Activated T-helper 2 cell treated with anti-CD3 and anti-CD28 coated beads, Interferon-gamma antibody, Interleukin-2, Interleukin-4, amounts not matched to agents 10 μg/mL and 5 μg/mL and 100 μg/mL, durations not matched to agents 14 hours and 24 hours and 36 hours (primary cell): Measurements from ENCODE around the gene ADGRB2. TPM values are rescaled to one million over a fixed set of nuclear protein-coding genes. Genes with fewer than 3 reads are reported as not detected.

Experiments used
- DNase-seq: peaks from one replicate; pipeline ENCODE4 v3.0.0; 2021; ENCODE audit warnings: low spot score
- H3K27ac Mint-ChIP-seq: one replicate; pipeline ENCODE4 v1.8.0; 2021; ENCODE audit warnings: mixed read lengths
- H3K27me3 Mint-ChIP-seq: one replicate; pipeline ENCODE4 v1.8.0; 2021; ENCODE audit warnings: low read depth, mixed read lengths
- H3K36me3 Mint-ChIP-seq: one replicate; pipeline ENCODE4 v1.8.0; 2021; ENCODE audit warnings: low read depth, mixed read lengths
- H3K4me1 Mint-ChIP-seq: one replicate; pipeline ENCODE4 v1.8.0; 2021; ENCODE audit warnings: low read depth, mixed read lengths
- H3K4me3 Mint-ChIP-seq: one replicate; pipeline ENCODE4 v1.8.0; 2021; ENCODE audit warnings: low read depth, mild to moderate bottlenecking, moderate library complexity, mixed read lengths
- H3K9me3 Mint-ChIP-seq: one replicate; pipeline ENCODE4 v1.8.0; 2021; ENCODE audit warnings: mixed read lengths
- intact Hi-C: fragments of 100-400 bp; cut with micrococcal nuclease; formaldehyde crosslinking; loops from one replicate; pipeline ENCODE4 v1.15.1; 2023
- total RNA-seq: library from RNA; stranded (reverse); gene quantifications from 2 replicates; pipeline ENCODE4 v1.2.3, GENCODE V29; 2022

Gene ADGRB2
- total RNA-seq, 1 donor from 2014 or later, result 5.4 TPM

- intact Hi-C loops, result loop anchor here (5.0 kb wide), 1 partner anchor 223 kb away; no protein-coding TSS in a partner anchor
- Mint-ChIP-seq H3K4me3 (no peak overlapping the region), H3K27me3 (peaks cover 3% of the 10 kb centered on the region), H3K27ac (no peak overlapping the region), H3K36me3 (no peaks in the 10 kb centered on the region), H3K4me1 (peaks cover 16% of the 10 kb centered on the region), H3K9me3 (no peaks in the 10 kb centered on the region)
- DNase-seq, result no peak
These were observed 21.1 kb upstream of the ADGRB2 start for GRCh38 chr1:31785020-31785946.

- DNase-seq, result no peak
- H3K9me3 Mint-ChIP-seq, result no peaks in the 10 kb centered on the region
- no peaks in the 10 kb centered on the region for H3K36me3 Mint-ChIP-seq
- peaks cover 19% of the 10 kb centered on the region for H3K4me1 Mint-ChIP-seq
- no peak overlapping the region for H3K27ac Mint-ChIP-seq
- no peak overlapping the region for H3K4me3 Mint-ChIP-seq
- no peaks in the 10 kb centered on the region for H3K27me3 Mint-ChIP-seq
- intact Hi-C loops, result loop anchor here (5.0 kb wide), 1 partner anchor 222 kb away; no protein-coding TSS in a partner anchor
These were observed 20.3 kb upstream of the ADGRB2 start for GRCh38 chr1:31784356-31785019.

- Mint-ChIP-seq H3K27ac (no peak overlapping the region), H3K27me3 (no peaks in the 10 kb centered on the region), H3K4me1 (peaks cover 19% of the 10 kb centered on the region), H3K4me3 (no peak overlapping the region), H3K9me3 (no peaks in the 10 kb centered on the region), H3K36me3 (no peaks in the 10 kb centered on the region)
- intact Hi-C loops, result no loop called here
- no peak for DNase-seq
These were observed 19.7 kb upstream of the ADGRB2 start for GRCh38 chr1:31783846-31784245.

- Mint-ChIP-seq H3K27ac (no peak overlapping the region), H3K36me3 (no peaks in the 10 kb centered on the region), H3K27me3 (no peaks in the 10 kb centered on the region), H3K9me3 (no peaks in the 10 kb centered on the region), H3K4me3 (no peak overlapping the region), H3K4me1 (peaks cover 14% of the 10 kb centered on the region)
- intact Hi-C loops, result no loop called here
- DNase-seq, result no peak
These were observed 18.6 kb upstream of the ADGRB2 start for GRCh38 chr1:31782421-31783410.

GRCh38 chr1:31781756-31782371, 17.7 kb upstream of the ADGRB2 start:
- Mint-ChIP-seq H3K4me1 (peaks cover 12% of the 10 kb centered on the region), H3K27ac (no peak overlapping the region), H3K9me3 (no peaks in the 10 kb centered on the region), H3K36me3 (no peaks in the 10 kb centered on the region), H3K27me3 (peaks cover 3% of the 10 kb centered on the region), H3K4me3 (no peak overlapping the region)
- intact Hi-C loops, result no loop called here
- DNase-seq, result no peak

- intact Hi-C loops, result no loop called here
- H3K4me1 Mint-ChIP-seq, result peaks cover 12% of the 10 kb centered on the region
- H3K27me3 Mint-ChIP-seq, result peaks cover 7% of the 10 kb centered on the region
- DNase-seq, result no peak
- H3K9me3 Mint-ChIP-seq, result no peaks in the 10 kb centered on the region
- no peak overlapping the region for H3K4me3 Mint-ChIP-seq
- no peak overlapping the region for H3K27ac Mint-ChIP-seq
- H3K36me3 Mint-ChIP-seq, result no peaks in the 10 kb centered on the region
These were observed 17.1 kb upstream of the ADGRB2 start for GRCh38 chr1:31781138-31781755.

GRCh38 chr1:31780632-31781031, 16.5 kb upstream of the ADGRB2 start:
- Mint-ChIP-seq H3K36me3 (no peaks in the 10 kb centered on the region), H3K27me3 (peaks cover 7% of the 10 kb centered on the region), H3K4me1 (peaks cover 12% of the 10 kb centered on the region), H3K27ac (no peak overlapping the region), H3K9me3 (no peaks in the 10 kb centered on the region), H3K4me3 (no peak overlapping the region)
- no peak for DNase-seq
- intact Hi-C loops, result no loop called here

GRCh38 chr1:31779687-31780086, 15.5 kb upstream of the ADGRB2 start:
- intact Hi-C loops, result no loop called here
- H3K4me1 Mint-ChIP-seq, result peaks cover 14% of the 10 kb centered on the region
- peaks cover 9% of the 10 kb centered on the region for H3K27me3 Mint-ChIP-seq
- no peaks in the 10 kb centered on the region for H3K9me3 Mint-ChIP-seq
- H3K27ac Mint-ChIP-seq, result no peak overlapping the region
- no peak overlapping the region for H3K4me3 Mint-ChIP-seq
- no peak for DNase-seq
- H3K36me3 Mint-ChIP-seq, result no peaks in the 10 kb centered on the region

- H3K27ac Mint-ChIP-seq, result no peak overlapping the region
- intact Hi-C loops, result no loop called here
- H3K4me3 Mint-ChIP-seq, result no peak overlapping the region
- H3K27me3 Mint-ChIP-seq, result peaks cover 15% of the 10 kb centered on the region
- no peaks in the 10 kb centered on the region for H3K36me3 Mint-ChIP-seq
- H3K9me3 Mint-ChIP-seq, result no peaks in the 10 kb centered on the region
- peaks cover 22% of the 10 kb centered on the region for H3K4me1 Mint-ChIP-seq
- no peak for DNase-seq
These were observed 14.8 kb upstream of the ADGRB2 start for GRCh38 chr1:31778763-31779488.

GRCh38 chr1:31776516-31776915, 12.4 kb upstream of the ADGRB2 start:
- intact Hi-C loops, result no loop called here
- no peaks in the 10 kb centered on the region for H3K36me3 Mint-ChIP-seq
- DNase-seq, result no peak
- H3K4me1 Mint-ChIP-seq, result peaks cover 40% of the 10 kb centered on the region
- H3K27ac Mint-ChIP-seq, result no peak overlapping the region
- H3K27me3 Mint-ChIP-seq, result peaks cover 32% of the 10 kb centered on the region
- no peaks in the 10 kb centered on the region for H3K9me3 Mint-ChIP-seq
- H3K4me3 Mint-ChIP-seq, result no peak overlapping the region

- H3K36me3 Mint-ChIP-seq, result no peaks in the 10 kb centered on the region
- H3K4me1 Mint-ChIP-seq, result peaks cover 40% of the 10 kb centered on the region
- no peaks in the 10 kb centered on the region for H3K9me3 Mint-ChIP-seq
- H3K27me3 Mint-ChIP-seq, result peaks cover 36% of the 10 kb centered on the region
- no peak for DNase-seq
- intact Hi-C loops, result no loop called here
- no peak overlapping the region for H3K27ac Mint-ChIP-seq
- H3K4me3 Mint-ChIP-seq, result no peak overlapping the region
These were observed 11.9 kb upstream of the ADGRB2 start for GRCh38 chr1:31776032-31776431.
